T-cell (primary cell): ENCODE results near the gene PORCN. TPM values are rescaled to one million over a fixed set of nuclear protein-coding genes. Genes with fewer than 3 reads are reported as not detected.

Experiments used
- ATAC-seq, 4 experiments: fragments of 200-7000 bp in 3 of 4; fragments of 150-1000 bp in 1 of 4; cut with Tn5 transposase; replicated peaks in 1 of 4; 1 replicate in 3 of 4; 2 replicates in 1 of 4; pipeline ENCODE4 v1.10.0; 2021; ENCODE audit warnings: moderate library complexity in 3 of 4, mild to moderate bottlenecking in 2 of 4, moderate number of reproducible peaks in 1 of 4
- CTCF ChIA-PET, 2 donors: fragments of 300-600 bp; sonication (Branson Sonifier 250); formaldehyde crosslinking; loops; one replicate each; lab custom pipeline; 2022; ENCODE audit warnings: antibody characterized with exemption in 2 of 2; lab: Charles Lee
- POLR2A ChIA-PET, 2 donors: fragments of 300-600 bp; sonication (Branson Sonifier 250); formaldehyde crosslinking; loops; one replicate each; lab custom pipeline; 2022; ENCODE audit warnings: antibody characterized with exemption in 2 of 2; lab: Charles Lee
- DNase-seq, 35 experiments: peaks; one replicate each; pipeline versions ENCODE4 v3.0.0 to v3.0.0-alpha.2; 2013 to 2023
- H3K27ac ChIP-seq: one replicate; pipeline ENCODE4 v1.5.1; 2013; ENCODE audit warnings: low read length
- H3K27me3 ChIP-seq, 2 experiments: replicated peaks in 1 of 2; 1 replicate in 1 of 2; 2 replicates in 1 of 2; pipeline versions ENCODE4 v1.6.1 to v1.7.0; 2013; ENCODE audit warnings: low read length in 1 of 2, mixed read lengths in 1 of 2; ENCODE audit not compliant: control insufficient read depth in 2 of 2, insufficient read depth in 2 of 2; ENCODE audit errors: extremely low read depth in 1 of 2
- H3K36me3 ChIP-seq, 2 donors: 1 replicate in 1 of 2; 2 replicates in 1 of 2; pipeline versions ENCODE4 v1.6.1 to v1.7.0; 2013; ENCODE audit warnings: low read length in 1 of 2; ENCODE audit not compliant: control insufficient read depth in 2 of 2, insufficient read depth in 1 of 2; ENCODE audit errors: extremely low read depth in 1 of 2
- H3K4me1 ChIP-seq, 2 experiments: 1 replicate in 1 of 2; 2 replicates in 1 of 2; pipeline versions ENCODE4 v1.6.1 to v1.7.0; 2013; ENCODE audit warnings: low read length in 2 of 2, mixed read lengths in 1 of 2; ENCODE audit not compliant: insufficient read depth in 2 of 2, control insufficient read depth in 1 of 2; ENCODE audit errors: extremely low read depth in 1 of 2
- H3K4me3 ChIP-seq, 2 donors: 1 replicate in 1 of 2; 2 replicates in 1 of 2; pipeline versions ENCODE4 v1.5.1 to v1.7.0; 2013; ENCODE audit warnings: mild to moderate bottlenecking in 2 of 2, low read length in 1 of 2, moderate library complexity in 1 of 2; ENCODE audit not compliant: control insufficient read depth in 1 of 2; ENCODE audit errors: extremely low read depth in 1 of 2
- H3K9me3 ChIP-seq: 2 replicates; pipeline ENCODE4 v1.7.0; 2013
- H3K27ac Mint-ChIP-seq, 2 donors: one replicate each; pipeline ENCODE4 v1.8.0; 2020 to 2021; ENCODE audit warnings: mild to moderate bottlenecking in 2 of 2, mixed read lengths in 2 of 2
- H3K27me3 Mint-ChIP-seq, 2 donors: one replicate each; pipeline ENCODE4 v1.8.0; 2021 to 2022; ENCODE audit warnings: mixed read lengths in 2 of 2
- H3K36me3 Mint-ChIP-seq: one replicate; pipeline ENCODE4 v1.8.0; 2021; ENCODE audit warnings: mixed read lengths
- H3K4me1 Mint-ChIP-seq, 3 donors: one replicate each; pipeline ENCODE4 v1.8.0; 2020 to 2022; ENCODE audit warnings: mixed read lengths in 3 of 3, mild to moderate bottlenecking in 1 of 3
- H3K4me3 Mint-ChIP-seq, 3 donors: one replicate each; pipeline ENCODE4 v1.8.0; 2020 to 2022; ENCODE audit warnings: mild to moderate bottlenecking in 3 of 3, mixed read lengths in 3 of 3, moderate library complexity in 3 of 3
- H3K9me3 Mint-ChIP-seq, 3 donors: one replicate each; pipeline ENCODE4 v1.8.0; 2020 to 2022; ENCODE audit warnings: mixed read lengths in 3 of 3
- whole genome bisulfite sequencing: methylation state at CpG from one replicate; pipeline ENCODE4 v1.1.5; 2013; ENCODE audit warnings: missing lambda C conversion rate; ENCODE audit not compliant: insufficient coverage; 5-methylcytosine and 5-hydroxymethylcytosine counted together
- total RNA-seq, 35 experiments: library from RNA in 6 of 35; stranded (reverse) in 6 of 35; fragments of 120-200 nt in 1 of 35; gene quantifications; one replicate each; pipeline versions ENCODE4 v1.2.1 to v1.2.4 and lab custom pipeline; 2013 to 2026

The PORCN gene
- total RNA-seq, 5 donors from 2014 or later (not counting 1 experiment from before 2014, with no cell fraction given): 16.8 to 21.7 (median 18.6) TPM

DNA sequence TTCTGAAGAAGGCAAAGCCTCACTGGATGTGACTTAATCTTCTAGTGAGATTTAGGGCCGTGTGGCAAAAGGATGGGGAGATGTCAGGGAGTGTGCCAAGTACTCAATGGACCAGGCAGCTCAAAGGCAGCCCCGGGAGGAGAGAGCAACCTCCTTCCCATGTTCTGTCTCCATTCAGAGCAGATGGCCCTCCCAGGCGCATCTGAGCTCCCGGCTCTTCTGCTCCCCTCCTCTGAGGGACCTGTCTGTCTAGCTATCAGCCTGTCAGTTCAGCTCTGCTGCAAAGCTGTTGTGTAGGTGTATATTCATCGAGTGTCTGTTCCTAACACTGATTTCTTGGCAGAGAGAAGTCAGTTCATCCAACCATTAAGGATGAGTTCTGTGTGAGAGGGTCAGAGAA, 10.9 kb upstream of the PORCN start:
- ATAC-seq (no peak), DNase-seq (no peak)
- no peaks in the 10 kb centered on the region for H3K9me3 ChIP-seq
- peaks cover 0 to under 1% of the 10 kb centered on the region in 2 experiments for H3K27me3 ChIP-seq
- peaks cover 0 to 23% of the 10 kb centered on the region in 2 donors for H3K27me3 Mint-ChIP-seq
- no peaks in the 10 kb centered on the region for H3K9me3 Mint-ChIP-seq
- ChIA-PET POLR2A (no interaction called here), CTCF (no interaction called here)
- H3K4me3 Mint-ChIP-seq: no peak overlapping the region
- no peak overlapping the region for H3K27ac Mint-ChIP-seq
- WGBS: no CpG with 5 or more reads among the region's 5 CpGs
- H3K4me1 ChIP-seq: no peaks in the 10 kb centered on the region
- H3K36me3 ChIP-seq: no peaks in the 10 kb centered on the region
- no peak overlapping the region for H3K27ac ChIP-seq
- no peaks in the 10 kb centered on the region for H3K4me1 Mint-ChIP-seq
- no peaks in the 10 kb centered on the region for H3K36me3 Mint-ChIP-seq
- no peak overlapping the region for H3K4me3 ChIP-seq

DNA sequence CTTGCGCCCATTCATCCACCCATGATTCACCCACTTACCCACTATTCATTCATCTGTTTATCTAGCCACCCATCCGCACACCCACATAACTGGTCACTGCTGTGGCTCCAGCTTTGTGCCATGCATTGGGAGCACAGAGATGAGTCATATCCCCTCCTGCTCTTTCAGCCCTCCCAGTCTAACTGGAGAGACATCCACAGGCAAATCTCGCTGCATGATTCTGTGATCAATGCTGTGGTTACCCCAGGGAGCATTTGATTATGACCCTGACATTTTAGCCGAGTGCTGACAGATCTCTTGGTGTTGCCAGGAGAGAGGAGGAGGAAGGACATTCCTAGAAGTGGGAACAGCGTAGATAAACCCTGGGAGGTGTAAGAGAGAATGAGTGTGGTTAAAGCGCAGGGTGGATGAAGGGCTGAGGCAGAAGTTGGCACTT, 10.4 kb upstream of the PORCN start:
- Mint-ChIP-seq H3K9me3 (no peaks in the 10 kb centered on the region), H3K4me3 (no peak overlapping the region), H3K4me1 (no peaks in the 10 kb centered on the region), H3K27me3 (peaks cover 0 to 23% of the 10 kb centered on the region in 2 donors), H3K27ac (no peak overlapping the region), H3K36me3 (no peaks in the 10 kb centered on the region)
- Histone ChIP-seq H3K27ac (no peak overlapping the region), H3K36me3 (no peaks in the 10 kb centered on the region), H3K9me3 (no peaks in the 10 kb centered on the region), H3K27me3 (no peaks in the 10 kb centered on the region), H3K4me3 (no peak overlapping the region), H3K4me1 (no peaks in the 10 kb centered on the region)
- no peak for ATAC-seq
- no peak for DNase-seq
- POLR2A ChIA-PET: no interaction called here
- CTCF ChIA-PET: no interaction called here
- WGBS: 63% methylated on average over 2 of the region's 6 CpGs

DNA sequence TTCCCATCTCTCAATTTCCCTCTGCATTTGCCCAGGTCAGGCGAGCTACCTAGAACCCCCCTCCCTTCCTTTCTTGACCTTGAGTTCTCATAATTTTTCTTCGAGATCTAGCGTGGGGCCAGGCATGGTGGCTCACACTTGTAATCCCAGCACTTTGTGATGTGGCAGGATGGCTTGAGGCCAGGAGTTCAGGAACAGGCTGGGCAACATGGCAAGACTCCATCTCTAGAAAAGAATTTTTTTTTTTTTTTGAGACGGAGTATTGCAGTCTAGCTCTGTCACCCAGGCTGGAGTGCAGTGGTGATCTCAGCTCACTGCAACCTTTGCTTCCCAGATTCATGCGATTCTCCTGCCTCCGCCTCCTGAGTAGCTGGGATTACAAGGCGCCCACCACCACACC, 4.5 kb upstream of the PORCN start:
- no peaks in the 10 kb centered on the region for H3K9me3 ChIP-seq
- no peak overlapping the region for H3K27ac ChIP-seq
- H3K4me3 Mint-ChIP-seq: no peak overlapping the region
- CTCF ChIA-PET: no interaction called here
- WGBS: no CpG with 5 or more reads among the region's 7 CpGs
- peaks cover 3 to 6% (median 6%) of the 10 kb centered on the region in 3 donors for H3K4me1 Mint-ChIP-seq
- no peak overlapping the region for H3K4me3 ChIP-seq
- DNase-seq (no peak), ATAC-seq (no peak)
- H3K27me3 Mint-ChIP-seq: peaks cover 0 to 7% of the 10 kb centered on the region in 2 donors
- H3K27me3 ChIP-seq: no peaks in the 10 kb centered on the region
- no peaks in the 10 kb centered on the region for H3K36me3 ChIP-seq
- H3K27ac Mint-ChIP-seq: no peak overlapping the region
- POLR2A ChIA-PET: no interaction called here
- no peaks in the 10 kb centered on the region for H3K9me3 Mint-ChIP-seq
- H3K4me1 ChIP-seq: peaks cover 0 to 10% of the 10 kb centered on the region in 2 experiments
- no peaks in the 10 kb centered on the region for H3K36me3 Mint-ChIP-seq

DNA sequence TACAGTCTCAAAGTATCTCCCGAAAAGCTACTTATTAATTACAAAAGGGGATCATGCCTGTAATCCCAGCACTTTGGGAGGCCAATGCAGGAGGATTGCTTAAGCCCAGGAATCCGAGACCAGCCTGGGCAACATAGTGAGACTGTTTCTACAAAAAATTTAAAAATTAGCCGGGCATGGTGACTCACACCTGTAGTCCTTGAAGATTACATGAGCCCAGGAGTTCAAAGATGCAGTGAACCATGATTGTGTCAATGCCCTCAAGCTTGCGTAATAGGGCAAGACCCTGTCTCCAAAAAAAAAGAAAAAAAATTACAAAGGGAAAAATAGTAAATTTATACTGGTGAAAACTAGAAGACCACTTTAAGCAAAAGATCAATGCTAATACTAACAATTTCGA, 3.3 kb upstream of the PORCN start:
- ChIA-PET POLR2A (no interaction called here), CTCF (interaction anchor here in 1 of 2 donors (0.6 kb wide), 1 partner anchor 57 kb away, joined by 3 read pairs; no protein-coding TSS in a partner anchor)
- peaks cover 0 to 6% of the 10 kb centered on the region in 2 donors for H3K27me3 Mint-ChIP-seq
- H3K36me3 Mint-ChIP-seq: no peaks in the 10 kb centered on the region
- no peak overlapping the region for H3K27ac Mint-ChIP-seq
- no peak overlapping the region for H3K4me3 Mint-ChIP-seq
- no peaks in the 10 kb centered on the region for H3K9me3 ChIP-seq
- H3K4me3 ChIP-seq: no peak overlapping the region
- H3K36me3 ChIP-seq: no peaks in the 10 kb centered on the region
- H3K4me1 ChIP-seq: peaks cover 0 to 20% of the 10 kb centered on the region in 2 experiments
- no CpG with 5 or more reads among the region's 5 CpGs for WGBS
- H3K9me3 Mint-ChIP-seq: no peaks in the 10 kb centered on the region
- ATAC-seq (no peak), DNase-seq (no peak)
- no peaks in the 10 kb centered on the region for H3K27me3 ChIP-seq
- H3K4me1 Mint-ChIP-seq: peaks cover 10 to 17% (median 16%) of the 10 kb centered on the region in 3 donors
- H3K27ac ChIP-seq: no peak overlapping the region

DNA sequence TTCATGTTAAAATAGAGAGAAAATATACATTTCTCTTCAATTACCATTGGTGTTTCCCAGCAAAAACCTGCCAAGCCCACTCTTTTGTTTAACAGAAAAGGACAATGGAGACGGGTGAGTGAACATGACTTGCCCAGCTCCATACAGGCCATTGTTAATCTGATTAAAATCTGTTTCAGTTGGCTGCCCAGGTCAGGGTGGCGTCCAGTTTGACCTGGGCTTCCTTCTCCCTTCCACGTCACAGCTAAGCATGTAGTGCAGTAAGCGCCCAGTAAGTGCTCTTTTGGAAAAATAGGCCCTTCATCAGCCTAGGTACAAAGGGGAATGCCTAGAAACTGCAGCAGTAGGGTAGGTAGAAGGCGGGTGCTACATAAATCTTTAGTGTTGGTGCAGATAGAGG, 1.5 kb upstream of the PORCN start:
- CTCF ChIA-PET: no interaction called here
- H3K9me3 ChIP-seq: no peaks in the 10 kb centered on the region
- no peaks in the 10 kb centered on the region for H3K27me3 Mint-ChIP-seq
- ATAC-seq (no peak), DNase-seq (no peak)
- H3K36me3 Mint-ChIP-seq: peaks cover 4% of the 10 kb centered on the region
- H3K27ac ChIP-seq: no peak overlapping the region
- no peak overlapping the region for H3K4me3 Mint-ChIP-seq
- WGBS: no CpG with 5 or more reads among the region's 5 CpGs
- peaks cover 0 to 22% of the 10 kb centered on the region in 2 experiments for H3K4me1 ChIP-seq
- H3K4me1 Mint-ChIP-seq: peaks cover 10 to 29% (median 26%) of the 10 kb centered on the region in 3 donors
- no peak overlapping the region for H3K4me3 ChIP-seq
- H3K27me3 ChIP-seq: no peaks in the 10 kb centered on the region
- no peak overlapping the region for H3K27ac Mint-ChIP-seq
- POLR2A ChIA-PET: no interaction called here
- H3K9me3 Mint-ChIP-seq: no peaks in the 10 kb centered on the region
- no peaks in the 10 kb centered on the region for H3K36me3 ChIP-seq

DNA sequence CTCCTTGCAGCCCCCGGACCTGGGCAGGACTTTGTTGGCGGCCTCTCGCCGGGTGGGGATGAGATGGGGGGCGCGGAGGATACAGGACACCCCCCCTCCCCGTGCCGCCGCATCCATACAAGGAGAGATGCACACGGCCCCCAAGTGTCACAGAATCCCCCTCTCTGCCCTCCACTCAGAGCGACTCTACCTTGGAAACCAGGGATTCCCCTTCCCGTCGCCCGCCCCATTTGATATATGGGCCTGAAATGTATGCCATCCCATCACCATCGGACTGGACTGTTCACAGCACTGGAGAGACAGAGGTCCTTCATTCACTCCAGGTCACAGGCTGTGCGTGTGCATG, 426 bp downstream of the PORCN start:
- POLR2A ChIA-PET: no interaction called here
- Histone ChIP-seq H3K27ac (peak overlapping the region; percentile 63), H3K4me3 (peak overlapping the region; percentile 53 to 73), H3K27me3 (no peaks in the 10 kb centered on the region), H3K4me1 (peaks cover 0 to 22% of the 10 kb centered on the region in 2 experiments), H3K36me3 (peaks cover 0 to 8% of the 10 kb centered on the region in 2 donors), H3K9me3 (no peaks in the 10 kb centered on the region)
- ATAC-seq (peak in 3 of 4 experiments; percentile 14 to 47 (median 21)), DNase-seq (peak in 5 of 35 experiments; percentile 4 to 36 (median 8))
- Mint-ChIP-seq H3K27ac (peak overlapping the region; percentile 83 to 85), H3K36me3 (peaks cover 10% of the 10 kb centered on the region), H3K27me3 (no peaks in the 10 kb centered on the region), H3K4me1 (peaks cover 10 to 32% (median 26%) of the 10 kb centered on the region in 3 donors), H3K9me3 (no peaks in the 10 kb centered on the region), H3K4me3 (peak overlapping the region; percentile 86 to 90 (median 88))
- WGBS: 21% methylated on average over 2 of the region's 16 CpGs
- CTCF ChIA-PET: no interaction called here
